IPS-20b (cell line): ENCODE data around the gene ZFAND2A.
"Not testable (repeated sequence)": the region's sequence is repeated elsewhere in the genome, so short reads cannot be mapped to it uniquely, and the experiment has no call there.

Experiments used
- H3K27ac ChIP-seq: one replicate; pipeline ENCODE4 v1.5.1; 2013; ENCODE audit warnings: low read length
- H3K27me3 ChIP-seq: 2 replicates; pipeline ENCODE4 v1.6.1; 2013; ENCODE audit warnings: mild to moderate bottlenecking, low read length, inconsistent platforms; ENCODE audit not compliant: insufficient read depth
- H3K36me3 ChIP-seq: 2 replicates; pipeline ENCODE4 v1.6.1; 2013; ENCODE audit warnings: low read depth, mild to moderate bottlenecking, inconsistent platforms, low read length, moderate library complexity; ENCODE audit not compliant: insufficient read depth
- H3K4me1 ChIP-seq: 2 replicates; pipeline ENCODE4 v1.6.1; 2013; ENCODE audit warnings: mild to moderate bottlenecking, control low read depth, inconsistent platforms, low read length, moderate library complexity; ENCODE audit not compliant: insufficient read depth
- H3K4me3 ChIP-seq: 2 replicates; pipeline ENCODE4 v1.5.1; 2013; ENCODE audit warnings: mild to moderate bottlenecking, low read length, inconsistent platforms
- H3K9ac ChIP-seq: 2 replicates; pipeline ENCODE4 v1.6.1; 2013; ENCODE audit warnings: low read depth, mild to moderate bottlenecking, inconsistent platforms, low read length, moderate library complexity
- H3K9me3 ChIP-seq: 2 replicates; pipeline ENCODE4 v1.6.1; 2013; ENCODE audit warnings: mild to moderate bottlenecking, low read depth, low read length, inconsistent platforms; ENCODE audit not compliant: insufficient read depth

ZFAND2A gene

DNA sequence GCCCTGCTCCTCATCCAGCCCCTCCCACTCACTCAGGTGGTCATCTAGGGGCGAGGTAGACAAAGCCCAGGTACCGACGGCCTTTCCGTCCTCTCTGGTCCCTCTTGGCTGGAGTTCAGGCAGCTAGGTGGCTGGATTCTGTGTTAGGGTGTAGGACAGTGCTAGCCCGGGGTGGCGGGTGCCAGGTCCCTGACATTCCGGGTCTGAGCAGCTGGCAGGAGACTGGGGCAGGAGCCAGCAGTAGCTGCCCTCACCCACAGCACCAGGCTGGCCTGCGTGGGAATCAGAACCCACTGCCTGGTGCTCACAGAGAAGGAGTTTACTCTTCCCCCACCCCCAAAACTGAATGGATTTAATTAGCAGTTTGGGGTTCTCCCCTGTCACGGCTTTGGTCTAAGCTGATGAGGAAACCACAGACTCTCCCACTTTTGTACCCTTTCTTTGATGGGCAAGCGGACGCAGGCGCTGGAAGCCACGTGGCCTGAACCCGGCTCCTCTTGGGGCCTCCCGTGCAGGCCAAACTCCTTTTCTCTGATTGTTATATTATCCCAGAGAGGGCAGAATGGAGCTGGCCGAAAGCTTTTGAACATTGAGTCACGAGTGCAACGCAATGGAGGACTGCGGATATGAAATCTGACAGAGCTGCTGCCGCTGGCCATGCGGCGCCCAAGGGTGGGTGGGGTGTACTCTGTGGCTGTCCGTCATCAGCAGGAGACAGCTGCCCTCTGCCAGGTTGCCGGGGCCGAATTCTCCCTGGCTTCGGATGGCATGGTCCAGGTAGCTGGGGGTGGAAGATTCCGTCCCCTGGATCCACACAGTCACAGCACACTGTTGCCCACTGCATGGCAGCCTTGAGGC is 12.9 kb upstream of the ZFAND2A start:
- Histone ChIP-seq H3K4me3 (no peak overlapping the region), H3K4me1 (no peaks in the 10 kb centered on the region), H3K9ac (no peak overlapping the region)

GRCh38 chr7:1171516-1171915 is 11.5 kb upstream of the ZFAND2A start:
- H3K36me3 ChIP-seq, H3K9ac ChIP-seq, H3K4me3 ChIP-seq, H3K9me3 ChIP-seq, H3K27me3 ChIP-seq, H3K4me1 ChIP-seq, H3K27ac ChIP-seq: not testable (repeated sequence)

More for the DNA sequence above, 12.9 kb upstream of the ZFAND2A start:
- Histone ChIP-seq H3K27ac (no peak overlapping the region), H3K36me3 (no peaks in the 10 kb centered on the region), H3K27me3 (no peaks in the 10 kb centered on the region), H3K9me3 (no peaks in the 10 kb centered on the region)

GRCh38 chr7:1170741-1171501 is 10.9 kb upstream of the ZFAND2A start:
- Histone ChIP-seq H3K27ac (no peak overlapping the region), H3K4me1 (no peaks in the 10 kb centered on the region), H3K9me3 (no peaks in the 10 kb centered on the region), H3K4me3 (no peak overlapping the region), H3K27me3 (no peaks in the 10 kb centered on the region), H3K36me3 (no peaks in the 10 kb centered on the region), H3K9ac (no peak overlapping the region)

DNA sequence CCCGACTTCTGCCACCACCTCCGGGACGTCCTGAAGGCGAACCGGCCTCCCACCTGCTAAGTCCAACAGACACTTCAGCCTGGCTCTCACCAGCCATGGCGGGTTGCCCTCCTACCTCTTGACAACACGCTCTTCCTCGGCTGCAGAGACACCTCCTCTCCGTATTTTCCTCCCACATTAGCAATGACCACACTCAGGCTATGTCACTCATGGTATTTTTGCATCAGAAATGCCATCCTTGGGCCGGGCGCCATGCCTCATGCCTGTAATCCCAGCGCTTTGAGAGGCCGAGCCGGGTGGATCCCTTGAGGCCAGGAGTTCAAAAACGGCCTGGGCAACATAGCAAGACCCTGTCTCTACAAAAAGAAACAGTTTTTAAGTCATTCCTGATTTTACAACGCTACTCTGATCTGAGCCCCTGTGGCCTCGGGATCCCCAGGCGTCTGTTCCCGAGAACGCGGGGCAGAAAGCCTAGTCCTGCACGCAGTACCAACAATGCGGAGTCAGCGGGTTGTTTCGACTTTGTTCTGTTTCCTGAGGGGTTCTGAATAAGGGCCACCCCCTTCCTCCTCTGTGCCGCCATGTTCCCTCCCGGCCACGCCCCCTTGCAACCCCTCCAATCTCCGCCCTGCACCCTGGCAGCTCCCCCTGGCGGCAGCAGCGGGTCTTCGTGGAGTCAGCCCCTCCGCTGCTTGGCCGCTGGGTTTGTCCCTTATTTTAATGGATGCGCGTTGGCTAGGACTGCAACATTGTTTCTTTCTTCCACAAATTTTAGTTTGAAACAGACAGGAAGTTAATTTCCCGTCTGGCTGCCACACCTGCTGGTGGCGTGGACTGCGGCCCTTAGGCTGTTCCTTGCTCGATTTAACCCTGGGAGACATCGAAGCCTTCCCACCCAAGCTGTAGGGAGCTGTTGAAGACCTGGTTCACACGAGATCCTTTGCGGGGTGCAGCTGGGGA is 9.7 kb upstream of the ZFAND2A start:
- Histone ChIP-seq H3K9ac (no peak overlapping the region; the same call in 1 of the 2 replicates), H3K4me3 (peak overlapping the region; percentile 55; the same call in 1 of the 2 replicates), H3K36me3 (0 out of 2 replicates have a peak, but pooled peaks cover 4% of the 10 kb centered on the region), H3K27ac (no peak overlapping the region), H3K9me3 (no peaks in the 10 kb centered on the region), H3K4me1 (no peaks in the 10 kb centered on the region), H3K27me3 (no peaks in the 10 kb centered on the region)

DNA sequence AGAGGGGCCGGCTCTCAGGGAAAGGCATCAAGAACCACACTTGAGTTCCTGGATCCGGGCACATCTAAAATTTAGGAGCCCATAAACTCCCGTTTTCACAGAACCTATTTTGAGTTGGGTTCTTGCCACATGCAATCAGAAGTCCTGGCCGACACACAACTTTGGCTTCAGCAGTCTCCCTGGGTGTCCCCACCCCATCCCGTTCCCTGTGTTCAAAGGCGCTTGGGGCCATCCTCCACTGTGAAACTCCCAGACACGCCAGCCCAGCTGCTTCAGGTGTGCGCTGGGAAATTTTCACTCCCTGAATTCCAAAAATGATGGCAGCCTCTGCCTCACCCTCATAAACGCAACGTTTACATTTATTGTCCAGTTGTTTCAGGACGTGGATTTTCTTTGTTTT is 8.4 kb upstream of the ZFAND2A start:
- 0 out of 2 replicates have a peak, but pooled peaks cover 8% of the 10 kb centered on the region for H3K36me3 ChIP-seq
- H3K9ac ChIP-seq, result no peak overlapping the region
- no peaks in the 10 kb centered on the region for H3K27me3 ChIP-seq
- H3K27ac ChIP-seq, result no peak overlapping the region
- H3K9me3 ChIP-seq, result no peaks in the 10 kb centered on the region
- H3K4me1 ChIP-seq, result no peaks in the 10 kb centered on the region
- H3K4me3 ChIP-seq, result no peak overlapping the region

- H3K36me3 ChIP-seq, result 0 out of 2 replicates have a peak, but pooled peaks cover 8% of the 10 kb centered on the region
- H3K9ac ChIP-seq, result no peak overlapping the region
- H3K4me1 ChIP-seq, result no peaks in the 10 kb centered on the region
- no peak overlapping the region for H3K4me3 ChIP-seq
- no peaks in the 10 kb centered on the region for H3K9me3 ChIP-seq
- no peak overlapping the region for H3K27ac ChIP-seq
- H3K27me3 ChIP-seq, result no peaks in the 10 kb centered on the region
Observed at GRCh38 chr7:1164436-1164835, 4.4 kb upstream of the ZFAND2A start.

- no peak overlapping the region for H3K4me3 ChIP-seq
- no peak overlapping the region for H3K27ac ChIP-seq
- no peaks in the 10 kb centered on the region for H3K27me3 ChIP-seq
- H3K4me1 ChIP-seq, result no peaks in the 10 kb centered on the region
- no peak overlapping the region for H3K9ac ChIP-seq
- no peaks in the 10 kb centered on the region for H3K9me3 ChIP-seq
- 0 out of 2 replicates have a peak, but pooled peaks cover 8% of the 10 kb centered on the region for H3K36me3 ChIP-seq
Observed at GRCh38 chr7:1163121-1163520, 3.1 kb upstream of the ZFAND2A start.

DNA sequence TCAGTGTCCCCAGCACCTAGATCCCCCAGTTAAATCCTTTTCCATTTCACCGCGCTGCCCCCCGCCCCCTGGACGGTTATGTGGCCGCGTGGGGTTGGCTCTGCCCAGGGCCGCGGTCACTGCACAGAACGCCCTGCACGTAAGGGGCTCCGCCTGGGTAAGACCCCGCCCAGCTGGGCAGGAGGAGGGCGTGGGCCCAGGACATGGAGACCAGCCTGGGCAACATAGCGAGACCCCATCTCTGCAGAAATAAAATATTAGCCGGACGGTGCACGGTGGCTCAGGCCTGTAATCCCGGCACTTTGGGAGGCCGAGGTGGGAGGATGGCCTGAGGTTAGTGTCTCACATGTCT is 650 bp upstream of the ZFAND2A start:
- Histone ChIP-seq H3K4me3 (peak overlapping the region; percentile 89), H3K9me3 (no peaks in the 10 kb centered on the region), H3K27me3 (no peaks in the 10 kb centered on the region), H3K9ac (peak overlapping the region; percentile 97), H3K4me1 (no peaks in the 10 kb centered on the region), H3K36me3 (peaks cover 28% of the 10 kb centered on the region), H3K27ac (peak overlapping the region; percentile 91)

DNA sequence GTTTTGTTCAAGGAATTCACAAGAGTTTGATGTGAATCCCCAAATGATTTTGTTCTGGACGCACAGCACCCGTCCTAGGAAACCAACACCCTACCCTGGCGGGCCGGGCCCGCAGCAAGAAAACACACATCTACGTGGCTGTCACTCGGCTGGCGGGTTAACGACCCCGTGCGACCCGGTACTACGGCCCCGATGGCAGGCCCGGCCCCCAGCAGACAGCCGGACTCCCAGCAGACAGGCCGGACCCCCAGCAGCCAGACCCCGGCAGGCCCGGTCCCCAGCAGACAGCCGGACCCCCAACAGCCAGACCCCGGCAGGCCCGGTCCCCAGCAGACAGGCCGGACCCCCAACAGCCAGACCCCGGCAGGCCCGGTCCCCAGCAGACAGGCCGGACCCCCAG is 765 bp downstream of the ZFAND2A start:
- not testable (repeated sequence) for H3K9ac ChIP-seq, H3K4me1 ChIP-seq, H3K9me3 ChIP-seq, H3K27me3 ChIP-seq, H3K27ac ChIP-seq
- H3K36me3 ChIP-seq, result peaks cover 31% of the 10 kb centered on the region
- H3K4me3 ChIP-seq, result peak overlapping the region; percentile 74

GRCh38 chr7:1158203-1159126 is 1.5 kb downstream of the ZFAND2A start:
- peak overlapping the region; percentile 74 for H3K4me3 ChIP-seq
- H3K36me3 ChIP-seq, result peaks cover 38% of the 10 kb centered on the region
- H3K9ac ChIP-seq, result no peak overlapping the region; the same call in 1 of the 2 replicates
- no peaks in the 10 kb centered on the region for H3K9me3 ChIP-seq
- no peak overlapping the region for H3K27ac ChIP-seq
- H3K4me1 ChIP-seq, result no peaks in the 10 kb centered on the region
- no peaks in the 10 kb centered on the region for H3K27me3 ChIP-seq
